ENCODE results near the gene ARHGAP15.

DNA sequence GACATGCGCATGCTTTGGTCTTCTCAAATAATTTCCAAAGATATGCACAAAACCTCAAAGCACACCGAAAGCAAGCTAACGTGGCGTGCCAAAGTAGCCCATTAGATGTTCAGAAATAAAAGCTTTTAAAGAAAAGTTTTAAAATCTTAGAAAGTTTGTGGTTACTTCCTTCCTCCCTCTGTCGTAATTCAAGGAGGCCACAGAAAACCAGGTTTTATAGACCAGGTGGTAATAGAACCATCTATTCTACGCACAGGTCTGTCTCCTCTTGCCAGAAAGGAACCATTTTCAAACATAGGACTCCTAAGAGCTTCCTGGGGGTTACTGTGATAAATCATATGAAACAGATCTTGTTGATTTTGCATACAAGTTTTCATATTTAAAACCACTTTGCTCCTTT, 487.2 kb downstream of the ARHGAP15 start:
- TF ChIP-seq CTCF (IDR thresholded peaks at IDR 0.05; ENCODE audit: low read length) = no peak
- TF ChIP-seq EZH2 (optimal IDR thresholded peaks at IDR 0.05; ENCODE audit: low read depth, low read length) = no peak

Measured in MM.1S (cell line).